Lung microvascular endothelial cell (primary cell): ENCODE data around the gene NEMP2. TPM values are rescaled to one million over a fixed set of nuclear protein-coding genes. Genes with fewer than 3 reads are reported as not detected.

ENCODE experiments used
- DNase-seq, 2 donors: peaks; one replicate each; pipeline versions ENCODE4 v3.0.0 to v3.0.0-alpha.2; 2010; ENCODE audit warnings: low read depth in 2 of 2
- total RNA-seq: library from RNA; depleted of rRNA; stranded (reverse); fragments of >200 nt; gene quantifications from 2 replicates; pipeline ENCODE4 v1.2.1, GENCODE V29; 2014

NEMP2 gene, protein sequence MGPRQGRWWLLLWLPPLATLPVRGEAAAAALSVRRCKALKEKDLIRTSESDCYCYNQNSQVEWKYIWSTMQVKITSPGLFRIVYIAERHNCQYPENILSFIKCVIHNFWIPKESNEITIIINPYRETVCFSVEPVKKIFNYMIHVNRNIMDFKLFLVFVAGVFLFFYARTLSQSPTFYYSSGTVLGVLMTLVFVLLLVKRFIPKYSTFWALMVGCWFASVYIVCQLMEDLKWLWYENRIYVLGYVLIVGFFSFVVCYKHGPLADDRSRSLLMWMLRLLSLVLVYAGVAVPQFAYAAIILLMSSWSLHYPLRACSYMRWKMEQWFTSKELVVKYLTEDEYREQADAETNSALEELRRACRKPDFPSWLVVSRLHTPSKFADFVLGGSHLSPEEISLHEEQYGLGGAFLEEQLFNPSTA
- 1.5 and 1.8 TPM in 2 replicates for total RNA-seq

DNA sequence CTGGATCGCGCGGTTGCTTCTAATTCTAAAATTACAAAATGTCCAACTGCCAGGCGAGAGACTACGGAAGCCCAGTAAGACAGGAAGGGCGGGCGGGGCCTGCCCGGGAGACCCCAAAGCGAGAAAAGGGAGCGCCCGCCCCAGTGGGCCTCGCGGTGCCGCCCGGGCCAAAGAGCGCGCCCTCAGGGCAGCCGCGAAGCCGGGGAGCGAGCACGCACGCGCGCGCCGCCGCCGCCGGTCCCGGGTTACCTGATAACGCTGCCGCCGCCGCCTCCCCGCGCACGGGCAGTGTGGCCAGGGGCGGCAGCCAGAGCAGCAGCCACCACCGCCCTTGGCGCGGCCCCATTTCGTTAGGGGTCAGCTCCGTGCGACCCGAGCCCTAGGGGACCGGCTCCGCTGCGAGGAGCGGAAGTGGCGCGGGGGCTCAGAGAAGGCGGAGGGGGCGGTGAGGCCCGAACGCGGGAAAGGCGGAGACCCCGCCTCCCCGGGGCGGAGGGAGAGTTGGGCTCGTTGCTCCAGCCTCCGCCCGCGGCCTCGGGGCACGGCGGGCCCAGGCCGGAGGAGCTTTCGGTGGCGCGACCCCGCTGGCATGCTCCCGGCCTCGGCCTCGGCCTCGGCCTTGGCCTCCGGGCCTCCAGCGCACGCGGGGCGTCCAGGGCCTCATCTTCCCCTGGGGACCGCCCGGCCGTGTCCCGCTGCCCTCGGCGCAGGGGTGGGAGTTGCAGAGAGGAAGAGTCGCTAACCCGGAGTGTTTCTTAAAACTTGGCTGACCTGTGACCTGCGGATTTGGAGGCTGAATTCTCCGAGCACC, at the start of gene NEMP2:
Gene NEMP2, minus strand, starts transcription at position 413 of the 811 bp plus-strand sequence. Its CDS starts 67 bp downstream, at position 346.
- peak; percentile 58 to 67 for DNase-seq

DNA sequence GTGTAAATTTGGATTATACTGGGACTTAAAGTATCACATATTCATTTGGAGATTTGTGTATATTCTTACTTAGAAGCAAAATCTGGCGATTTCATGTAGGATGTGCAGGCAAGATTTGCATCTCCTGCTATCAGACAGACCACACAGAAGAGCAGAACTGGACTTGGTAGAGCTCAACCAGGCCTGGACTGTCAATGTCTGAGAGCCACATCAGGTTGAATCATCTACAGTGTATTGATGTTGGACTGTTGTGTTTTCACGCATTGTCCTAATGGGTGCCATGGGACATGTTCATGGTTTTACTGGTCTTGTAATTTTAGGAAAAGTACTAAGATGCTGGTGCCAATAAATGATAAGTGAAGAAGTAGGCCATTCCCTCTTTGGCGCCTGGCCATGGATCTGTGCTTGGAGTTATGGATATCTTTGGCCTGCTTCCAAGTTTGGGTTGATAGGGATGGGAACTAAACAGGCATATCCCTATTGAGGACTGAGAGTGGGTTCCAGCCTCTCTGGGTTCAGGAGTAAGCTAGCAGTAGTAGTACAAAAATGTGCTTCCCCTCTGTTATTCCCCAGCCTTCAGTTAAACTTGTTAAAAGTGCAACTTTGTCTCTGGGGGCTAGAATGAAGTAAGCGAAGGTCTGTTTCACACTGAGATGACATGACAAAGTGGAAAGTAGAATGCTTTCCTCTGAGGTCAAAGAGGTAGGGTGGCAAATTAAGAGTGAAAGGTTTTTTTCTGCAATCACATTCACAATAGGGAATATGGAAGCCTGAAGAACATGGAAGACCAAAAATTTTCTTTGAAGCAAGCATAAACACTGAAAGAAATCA, 49.2 kb upstream of the NEMP2 start:
- DNase-seq: peak in 1 of 2 donors; percentile 6

- DNase-seq: no peak
Observed at GRCh38 chr2:190582736-190583506, 48.4 kb upstream of the NEMP2 start.

DNA sequence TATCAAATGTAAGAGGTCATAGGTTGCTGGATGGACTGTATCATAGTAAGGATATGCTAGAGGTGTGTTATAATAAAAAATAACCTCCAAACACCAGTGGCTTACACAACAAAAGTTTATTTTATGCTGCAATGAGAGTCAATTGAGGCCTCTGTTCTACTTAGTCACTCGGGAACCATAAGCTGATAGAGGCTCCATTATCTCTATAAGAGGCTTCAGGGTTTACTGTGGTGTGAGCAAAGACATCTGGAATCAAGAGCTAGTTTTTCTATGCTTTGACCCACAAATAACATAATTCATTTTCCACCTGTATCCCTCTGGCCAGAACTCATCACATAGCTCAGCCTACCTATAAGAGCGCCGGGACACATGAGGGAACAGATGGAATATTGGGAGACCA, 47.5 kb upstream of the NEMP2 start:
- no peak for DNase-seq

GRCh38 chr2:190579915-190580846, 45.7 kb upstream of the NEMP2 start:
- DNase-seq: no peak

GRCh38 chr2:190579058-190579410, 44.5 kb upstream of the NEMP2 start:
- no peak for DNase-seq

GRCh38 chr2:190578158-190579057, 43.9 kb upstream of the NEMP2 start:
- DNase-seq: peak; percentile 4 to 69

GRCh38 chr2:190576573-190576972, 42.1 kb upstream of the NEMP2 start:
- peak in 1 of 2 donors; percentile 40 for DNase-seq

- DNase-seq: no peak
Observed at GRCh38 chr2:190575263-190575662, 40.7 kb upstream of the NEMP2 start.

DNA sequence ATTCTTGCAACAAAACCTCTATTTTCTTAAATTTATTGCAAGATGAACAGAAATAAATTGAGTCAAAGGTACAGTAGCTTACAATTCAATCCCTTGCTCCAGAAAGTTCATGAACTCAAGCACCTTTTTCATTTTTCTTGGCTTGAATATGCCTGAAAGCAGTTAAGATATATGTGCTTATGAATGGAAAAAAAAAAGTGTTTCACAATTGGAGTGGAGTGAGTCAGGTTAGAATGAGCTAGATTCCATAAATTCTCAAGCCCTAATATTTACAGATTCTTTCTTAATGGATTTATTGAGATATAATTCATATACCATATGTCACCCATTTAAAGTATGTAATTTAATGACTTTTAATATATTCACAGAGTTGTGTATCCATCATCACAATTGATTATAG, 39.6 kb upstream of the NEMP2 start:
- peak in 1 of 2 donors; percentile 15 for DNase-seq

DNA sequence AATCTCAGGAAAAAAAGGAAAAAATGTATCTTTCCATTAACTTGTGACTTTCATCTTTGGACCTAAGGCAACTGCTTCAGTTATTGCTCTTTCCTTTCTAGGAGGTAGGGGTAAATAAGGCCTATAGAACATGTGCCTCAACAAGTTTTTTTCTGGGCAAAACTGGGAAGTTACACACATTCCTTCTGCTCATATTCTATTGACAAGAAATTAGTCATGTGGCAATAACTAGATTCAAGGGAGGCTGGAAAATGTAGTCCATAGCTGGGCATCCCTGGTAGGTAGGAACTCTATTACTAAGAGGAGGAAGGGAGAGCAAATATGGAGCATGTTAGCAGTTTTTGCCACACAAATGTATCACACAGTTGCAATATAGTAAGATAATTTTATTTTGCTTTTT, 37.7 kb upstream of the NEMP2 start:
- DNase-seq: no peak

DNA sequence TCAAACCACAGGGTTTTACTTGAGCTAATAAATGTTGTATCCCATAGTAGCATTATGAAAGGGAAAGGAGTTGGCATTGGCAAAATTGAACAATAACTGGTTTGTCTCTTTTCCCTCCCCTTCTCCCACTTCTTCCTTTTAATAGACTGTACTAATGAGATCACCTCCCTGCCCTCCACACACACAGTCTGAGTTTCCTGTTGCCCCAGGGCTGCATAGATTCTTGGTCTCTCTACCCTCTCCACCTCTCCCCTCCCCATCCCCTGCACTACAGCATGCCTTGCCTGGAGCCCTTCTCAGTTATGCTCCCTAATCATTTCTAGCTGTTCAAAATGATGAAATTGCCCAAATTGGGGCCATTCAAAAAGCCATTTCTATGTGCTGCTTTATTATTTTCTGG, 37.2 kb upstream of the NEMP2 start:
- no peak for DNase-seq

DNA sequence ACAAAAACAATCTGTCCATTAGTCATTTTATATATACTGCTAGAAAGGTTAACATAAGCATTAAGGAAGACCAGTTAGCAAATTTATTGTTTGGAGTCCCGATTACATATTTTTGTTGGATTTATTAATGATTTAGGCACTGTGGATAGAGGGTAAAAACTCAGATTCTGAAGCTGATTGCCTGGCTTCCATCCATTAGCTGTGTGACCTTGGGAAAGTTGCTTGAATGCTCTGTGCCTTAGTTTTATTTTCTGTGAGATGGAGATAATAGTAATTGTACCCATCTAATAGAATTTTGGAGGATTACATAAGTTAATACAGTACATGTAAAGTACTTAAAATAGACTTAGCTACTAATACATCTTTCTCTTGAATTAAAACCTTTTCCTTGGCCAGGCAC, 36.3 kb upstream of the NEMP2 start:
- no peak for DNase-seq

DNA sequence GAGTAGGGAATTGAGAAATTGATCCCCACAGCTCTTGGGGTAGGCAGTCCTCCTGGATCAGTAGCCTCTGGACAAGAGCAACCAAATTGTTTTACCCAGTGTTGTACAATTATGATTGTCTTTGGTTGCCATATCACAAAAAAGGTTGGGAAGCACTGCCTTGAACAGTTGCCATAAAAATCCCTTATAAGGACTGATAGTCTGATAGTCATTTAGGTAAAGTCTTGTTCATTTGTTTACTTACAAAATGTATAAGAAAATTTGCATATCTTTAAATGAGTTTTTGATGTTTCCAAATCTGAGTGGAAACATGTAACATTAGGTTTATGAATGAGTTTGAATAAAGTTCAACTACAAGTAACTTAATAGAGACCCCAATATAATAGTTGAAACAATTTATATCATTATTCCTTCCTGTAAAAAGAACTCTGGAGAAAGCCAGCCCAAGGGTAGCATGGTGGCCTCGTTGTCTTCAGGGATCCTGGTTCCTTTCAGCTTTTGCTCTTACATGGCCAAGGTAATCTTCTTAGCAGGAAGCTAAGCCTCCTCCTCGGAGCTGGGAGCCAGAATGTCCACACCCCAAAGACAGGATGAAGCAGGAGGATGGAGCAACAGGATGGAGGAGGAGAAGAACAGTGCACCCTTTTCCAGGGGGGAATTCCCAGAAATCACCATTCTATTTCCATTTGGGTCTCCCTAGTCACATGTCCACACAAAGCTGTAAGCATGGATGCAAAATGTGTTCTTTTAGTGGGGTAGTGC, 35.7 kb upstream of the NEMP2 start:
- DNase-seq: no peak

DNA sequence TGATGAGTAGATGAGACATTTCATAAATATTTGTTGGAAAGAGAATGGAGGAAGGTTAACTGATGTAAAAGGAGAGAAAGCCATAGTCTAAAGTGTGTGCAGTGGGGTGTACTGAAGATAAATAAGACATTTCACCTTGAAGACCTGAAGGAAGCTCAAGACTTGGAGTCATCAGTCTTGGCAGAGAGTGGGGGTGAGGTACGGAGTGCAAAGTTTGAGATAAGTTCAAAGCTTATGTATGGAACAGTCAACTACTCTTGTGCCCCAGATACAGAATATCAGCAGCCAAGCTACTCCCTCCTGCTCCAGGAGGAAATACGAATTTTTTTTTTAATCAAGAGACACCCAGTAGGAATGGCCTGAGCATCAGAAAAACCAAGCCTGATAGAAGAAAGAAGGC, 30.3 kb upstream of the NEMP2 start:
- no peak for DNase-seq

DNA sequence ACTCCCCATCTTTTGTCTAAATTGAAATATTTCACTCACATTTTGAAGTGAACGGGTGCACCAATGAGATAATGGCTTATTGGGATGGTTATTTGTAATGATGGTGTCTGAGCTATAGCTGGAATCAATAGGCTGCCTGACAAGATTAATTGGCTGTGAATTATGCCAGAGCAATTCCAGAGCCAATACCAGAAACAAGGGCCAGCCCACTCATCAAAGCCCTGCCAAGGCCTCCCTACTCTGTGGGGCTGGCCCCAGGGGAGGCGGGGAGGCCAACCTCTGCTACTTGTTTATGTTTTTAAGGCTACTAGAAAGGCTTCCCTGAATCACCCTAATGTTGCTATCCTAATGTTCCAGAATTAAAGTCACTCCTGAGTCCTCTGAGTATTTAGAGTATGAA, 29.1 kb upstream of the NEMP2 start:
- DNase-seq: no peak

GRCh38 chr2:190563109-190563508, 28.6 kb upstream of the NEMP2 start:
- no peak for DNase-seq

GRCh38 chr2:190562121-190562520, 27.6 kb upstream of the NEMP2 start:
- no peak for DNase-seq
